NCI-H1417 (cell line): ENCODE measurements around the gene EN2.
A peak's percentile ranks its signal among the peaks of the same experiment; 100 is the strongest.

Experiments
- DNase-seq, 3 experiments: peaks; one replicate each; lab custom pipeline; 2025; lab: John Stamatoyannopoulos, UW

The EN2 gene

GRCh38 chr7:155486783-155487508 is 29.0 kb downstream of the EN2 start:
- DNase-seq = no peak

- DNase-seq = no peak
Measured at GRCh38 chr7:155487509-155488482, 29.9 kb downstream of the EN2 start.

- DNase-seq = no peak
Measured at GRCh38 chr7:155488483-155489127, 30.7 kb downstream of the EN2 start.

- no peak for DNase-seq
Measured at GRCh38 chr7:155489158-155489840, 31.4 kb downstream of the EN2 start.

- peak in 1 of 3 experiments; percentile 35 for DNase-seq
Measured at GRCh38 chr7:155489862-155490696, 32.1 kb downstream of the EN2 start.

- DNase-seq = peak in 1 of 3 experiments; percentile 34
Measured at GRCh38 chr7:155490697-155491628, 33.0 kb downstream of the EN2 start.

- no peak for DNase-seq
Measured at GRCh38 chr7:155491812-155492211, 33.9 kb downstream of the EN2 start.

GRCh38 chr7:155493744-155494538 is 36.0 kb downstream of the EN2 start:
- DNase-seq = no peak

- no peak for DNase-seq
Measured at GRCh38 chr7:155494551-155494950, 36.6 kb downstream of the EN2 start.

GRCh38 chr7:155495440-155496248 is 37.7 kb downstream of the EN2 start:
- no peak for DNase-seq

- no peak for DNase-seq
Measured at GRCh38 chr7:155496267-155497005, 38.5 kb downstream of the EN2 start.

- DNase-seq = no peak
Measured at GRCh38 chr7:155497149-155497901, 39.4 kb downstream of the EN2 start.

- DNase-seq = no peak
Measured at GRCh38 chr7:155505422-155505793, 47.5 kb downstream of the EN2 start.

GRCh38 chr7:155506854-155507337 is 49.0 kb downstream of the EN2 start:
- peak in 2 of 3 experiments; percentile 27 to 40 for DNase-seq

- DNase-seq = no peak
Measured at GRCh38 chr7:155507576-155507975, 49.6 kb downstream of the EN2 start.
